Neural cell (in vitro differentiated cells): ENCODE data around the gene DENND2A.

Experiments
- POLR2AphosphoS5 ChIP-seq: IDR thresholded peaks from 2 replicates; pipeline ENCODE4 v1.6.1; 2012
- RAD21 ChIP-seq: fragments of 450-650 bp; conservative IDR thresholded peaks from 2 replicates; pipeline ENCODE4 v1.6.1; 2014; ENCODE audit warnings: antibody characterized with exemption, mild to moderate bottlenecking, moderate library complexity
- TF ChIP-seq, protein P1 (sequence below): fragments of 450-650 bp; IDR thresholded peaks from 2 replicates; pipeline ENCODE4 v1.5.1; 2014; ENCODE audit warnings: antibody characterized with exemption, mild to moderate bottlenecking, moderate library complexity; ENCODE audit not compliant: poor library complexity, severe bottlenecking

DNA sequence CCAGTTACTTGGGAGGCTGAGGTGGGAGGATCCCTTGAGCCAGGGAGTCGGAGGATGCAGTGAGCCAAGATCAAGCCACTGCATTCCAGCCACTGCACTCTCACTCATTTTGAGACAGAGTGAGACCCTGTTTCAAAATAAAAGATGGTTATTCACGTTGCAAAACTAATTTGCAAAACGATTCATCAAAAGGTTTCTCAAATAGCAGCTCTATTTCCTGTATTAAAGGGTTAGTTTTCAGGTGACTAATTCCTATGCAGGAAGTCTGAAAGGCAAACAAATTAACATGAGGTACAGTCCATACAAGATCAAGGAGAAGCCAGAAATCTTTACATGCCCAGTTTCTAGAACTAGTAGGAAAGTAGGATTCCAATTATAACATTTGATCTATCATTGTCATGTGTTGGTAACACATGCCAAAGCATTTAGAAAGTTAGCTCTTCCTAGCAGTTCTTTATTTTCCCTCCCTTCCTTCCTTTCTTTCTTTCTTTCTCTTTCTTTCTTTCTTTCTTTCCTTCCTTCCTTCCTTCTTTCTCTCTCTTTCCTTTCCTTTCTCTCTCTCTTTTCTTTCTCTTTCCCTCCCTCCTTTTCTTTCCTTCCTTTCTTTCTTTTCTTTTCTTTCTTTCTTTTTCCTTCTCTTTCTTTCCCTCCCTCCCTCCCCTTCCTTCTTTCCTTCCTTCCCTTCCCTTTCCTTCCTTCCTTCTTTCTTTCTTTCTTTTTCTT lies 49.3 kb downstream of the DENND2A start:
- no peak for TF ChIP-seq POLR2AphosphoS5
- TF ChIP-seq, protein P1, sequence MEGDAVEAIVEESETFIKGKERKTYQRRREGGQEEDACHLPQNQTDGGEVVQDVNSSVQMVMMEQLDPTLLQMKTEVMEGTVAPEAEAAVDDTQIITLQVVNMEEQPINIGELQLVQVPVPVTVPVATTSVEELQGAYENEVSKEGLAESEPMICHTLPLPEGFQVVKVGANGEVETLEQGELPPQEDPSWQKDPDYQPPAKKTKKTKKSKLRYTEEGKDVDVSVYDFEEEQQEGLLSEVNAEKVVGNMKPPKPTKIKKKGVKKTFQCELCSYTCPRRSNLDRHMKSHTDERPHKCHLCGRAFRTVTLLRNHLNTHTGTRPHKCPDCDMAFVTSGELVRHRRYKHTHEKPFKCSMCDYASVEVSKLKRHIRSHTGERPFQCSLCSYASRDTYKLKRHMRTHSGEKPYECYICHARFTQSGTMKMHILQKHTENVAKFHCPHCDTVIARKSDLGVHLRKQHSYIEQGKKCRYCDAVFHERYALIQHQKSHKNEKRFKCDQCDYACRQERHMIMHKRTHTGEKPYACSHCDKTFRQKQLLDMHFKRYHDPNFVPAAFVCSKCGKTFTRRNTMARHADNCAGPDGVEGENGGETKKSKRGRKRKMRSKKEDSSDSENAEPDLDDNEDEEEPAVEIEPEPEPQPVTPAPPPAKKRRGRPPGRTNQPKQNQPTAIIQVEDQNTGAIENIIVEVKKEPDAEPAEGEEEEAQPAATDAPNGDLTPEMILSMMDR = no peak
- no peak for TF ChIP-seq RAD21
